OCI-LY1 (cell line): ENCODE data around the gene HPSE2.

ENCODE experiments used
- CTCF ChIP-seq: fragments of 200-600 bp; sonication (generic), shearing (Covaris generic); IDR thresholded peaks from 2 replicates; pipeline ENCODE4 v1.5.1; 2017; ENCODE audit warnings: mild to moderate bottlenecking, antibody characterized with exemption, low read length, moderate library complexity, mixed read lengths
- EZH2 ChIP-seq: fragments of 200-600 bp; sonication (generic), shearing (Covaris generic); IDR thresholded peaks from 2 replicates; pipeline ENCODE4 v1.8.0; 2017; ENCODE audit warnings: borderline replicate concordance, mixed run types, mild to moderate bottlenecking, antibody characterized with exemption, low read length, moderate library complexity, mixed read lengths

GRCh38 chr10:98410135-98410743 is 825.4 kb downstream of the HPSE2 start:
- no peak for TF ChIP-seq CTCF
- no peak for TF ChIP-seq EZH2
